ENCODE results near the gene GUCA1C. TPM values are rescaled to one million over a fixed set of nuclear protein-coding genes. Genes with fewer than 3 reads are reported as not detected.

The GUCA1C gene
- total and polyA plus RNA-seq, 8 donors = 0.45 to 4.7 (median 2.6) TPM; not detected in 5

DNA sequence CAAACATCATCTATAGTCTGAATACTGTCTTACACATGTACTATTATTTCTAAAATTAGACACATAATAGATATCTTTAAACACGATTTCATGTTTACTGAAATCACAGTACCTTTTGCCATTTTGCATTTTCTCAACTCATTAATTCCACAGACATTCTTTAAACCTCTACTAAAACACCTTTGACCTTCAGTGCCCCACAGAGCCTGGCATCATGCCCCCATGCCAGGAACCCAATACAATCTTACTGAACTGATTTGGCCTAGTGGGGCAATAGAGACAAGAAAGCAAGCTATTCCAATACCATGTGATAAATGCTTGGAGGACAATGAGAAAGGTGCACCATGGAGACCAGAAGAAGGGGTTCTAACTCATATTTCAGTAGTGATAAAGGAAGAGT is 19.3 kb upstream of the GUCA1C start:
- no peak for TF ChIP-seq CTCF (IDR thresholded peaks at IDR 0.05)
- TF ChIP-seq POLR2AphosphoS5 (IDR thresholded peaks at IDR 0.05) = no peak
- no peak for TF ChIP-seq POLR2A (IDR thresholded peaks at IDR 0.05)
- TF ChIP-seq EP300 (IDR thresholded peaks at IDR 0.05) = no peak
- no peaks in the 10 kb centered on the region for H3K27me3 ChIP-seq
- no peak for DNase-seq
- H3K4me3 ChIP-seq = no peak overlapping the region
- no peaks in the 10 kb centered on the region for H3K36me3 ChIP-seq
- 45 to 70% (median 59%) methylated on average over 1 of the region's 1 CpG for WGBS, 5 donors
- H3K4me1 ChIP-seq = no peaks in the 10 kb centered on the region
- H3K9me3 ChIP-seq = no peaks in the 10 kb centered on the region
- H3K27ac ChIP-seq = no peak overlapping the region
- intact Hi-C loops (cut with DNase I; ENCODE audit: low total_unique reads) = no loop called here

- H3K4me1 ChIP-seq = no peaks in the 10 kb centered on the region
- 44 to 60% (median 55%) methylated on average over 3 of the region's 3 CpGs for WGBS, 5 donors
Observed at GRCh38 chr3:108972482-108972881, 18.8 kb upstream of the GUCA1C start.

GRCh38 chr3:108970561-108970960 is 16.9 kb upstream of the GUCA1C start:
- TF ChIP-seq POLR2AphosphoS5 (IDR thresholded peaks at IDR 0.05) = no peak
- no peak for TF ChIP-seq EP300 (IDR thresholded peaks at IDR 0.05)
- TF ChIP-seq POLR2A (IDR thresholded peaks at IDR 0.05) = no peak
- no peak for TF ChIP-seq CTCF (IDR thresholded peaks at IDR 0.05)

More at GRCh38 chr3:108972482-108972881, 18.8 kb upstream of the GUCA1C start:
- Histone ChIP-seq H3K27ac (no peak overlapping the region), H3K4me3 (no peak overlapping the region), H3K36me3 (no peaks in the 10 kb centered on the region), H3K27me3 (no peaks in the 10 kb centered on the region), H3K9me3 (no peaks in the 10 kb centered on the region)
- DNase-seq = peak in 1 of 2 donors; percentile 16
- intact Hi-C loops (cut with DNase I; ENCODE audit: low total_unique reads) = no loop called here
- TF ChIP-seq POLR2A (IDR thresholded peaks at IDR 0.05) (no peak), CTCF (IDR thresholded peaks at IDR 0.05) (no peak), EP300 (IDR thresholded peaks at IDR 0.05) (no peak), POLR2AphosphoS5 (IDR thresholded peaks at IDR 0.05) (no peak)

GRCh38 chr3:108966773-108967172 is 13.1 kb upstream of the GUCA1C start:
- TF ChIP-seq CTCF (IDR thresholded peaks at IDR 0.05) (no peak), POLR2AphosphoS5 (IDR thresholded peaks at IDR 0.05) (no peak), EP300 (IDR thresholded peaks at IDR 0.05) (no peak), POLR2A (IDR thresholded peaks at IDR 0.05) (no peak)
- no peak for DNase-seq
- Histone ChIP-seq H3K27ac (no peak overlapping the region), H3K27me3 (no peaks in the 10 kb centered on the region), H3K36me3 (no peaks in the 10 kb centered on the region), H3K4me1 (no peaks in the 10 kb centered on the region), H3K4me3 (no peak overlapping the region), H3K9me3 (no peaks in the 10 kb centered on the region)
- intact Hi-C loops (cut with DNase I; ENCODE audit: low total_unique reads) = no loop called here
- WGBS, 5 donors = 70 to 91% (median 83%) methylated on average over 3 of the region's 3 CpGs

More at GRCh38 chr3:108970561-108970960, 16.9 kb upstream of the GUCA1C start:
- H3K9me3 ChIP-seq = no peaks in the 10 kb centered on the region
- H3K27ac ChIP-seq = no peak overlapping the region
- H3K27me3 ChIP-seq = no peaks in the 10 kb centered on the region
- no peak overlapping the region for H3K4me3 ChIP-seq
- intact Hi-C loops (cut with DNase I; ENCODE audit: low total_unique reads) = no loop called here
- DNase-seq = no peak
- no peaks in the 10 kb centered on the region for H3K36me3 ChIP-seq
- WGBS, 5 donors = 46 to 56% (median 53%) methylated on average over 3 of the region's 3 CpGs
- no peaks in the 10 kb centered on the region for H3K4me1 ChIP-seq
